ENCODE measurements around the gene FAM81A.

FAM81A gene

DNA sequence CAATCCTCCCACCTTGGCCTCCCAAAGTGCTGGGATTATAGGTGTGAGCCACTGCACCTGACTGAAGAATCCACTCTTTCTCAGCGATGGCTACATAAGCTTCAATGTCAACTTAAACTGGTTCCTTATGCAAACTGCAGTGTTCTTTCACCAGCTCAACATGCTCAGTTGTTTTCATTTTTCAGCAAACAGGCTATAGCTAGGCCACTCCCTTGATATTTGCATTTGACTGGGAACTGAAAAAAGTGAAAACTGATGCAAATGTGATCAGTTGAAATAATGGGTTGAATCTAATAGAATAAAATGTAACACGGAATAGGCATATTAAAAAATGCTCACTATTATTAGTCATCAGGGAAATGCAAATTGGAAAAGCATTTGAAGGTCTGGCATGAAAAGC, 99.4 kb downstream of the FAM81A start:
- Histone ChIP-seq H3K4me3 (ENCODE audit: severe bottlenecking) (no peak overlapping the region), H3K27me3 (ENCODE audit: insufficient read depth, poor library complexity, severe bottlenecking) (peaks cover 2% of the 10 kb centered on the region), H3K27ac (ENCODE audit: poor library complexity, severe bottlenecking) (no peak overlapping the region), H3K36me3 (ENCODE audit: low read depth) (no peaks in the 10 kb centered on the region), H3K9me3 (ENCODE audit: severe bottlenecking) (no peaks in the 10 kb centered on the region), H3K4me1 (ENCODE audit: insufficient read depth, poor library complexity, severe bottlenecking) (peaks cover 3% of the 10 kb centered on the region)
- DNase-seq (ENCODE audit: low spot score) (no peak), ATAC-seq (ENCODE audit: low read depth) (no peak)
- TF ChIP-seq, protein P1, sequence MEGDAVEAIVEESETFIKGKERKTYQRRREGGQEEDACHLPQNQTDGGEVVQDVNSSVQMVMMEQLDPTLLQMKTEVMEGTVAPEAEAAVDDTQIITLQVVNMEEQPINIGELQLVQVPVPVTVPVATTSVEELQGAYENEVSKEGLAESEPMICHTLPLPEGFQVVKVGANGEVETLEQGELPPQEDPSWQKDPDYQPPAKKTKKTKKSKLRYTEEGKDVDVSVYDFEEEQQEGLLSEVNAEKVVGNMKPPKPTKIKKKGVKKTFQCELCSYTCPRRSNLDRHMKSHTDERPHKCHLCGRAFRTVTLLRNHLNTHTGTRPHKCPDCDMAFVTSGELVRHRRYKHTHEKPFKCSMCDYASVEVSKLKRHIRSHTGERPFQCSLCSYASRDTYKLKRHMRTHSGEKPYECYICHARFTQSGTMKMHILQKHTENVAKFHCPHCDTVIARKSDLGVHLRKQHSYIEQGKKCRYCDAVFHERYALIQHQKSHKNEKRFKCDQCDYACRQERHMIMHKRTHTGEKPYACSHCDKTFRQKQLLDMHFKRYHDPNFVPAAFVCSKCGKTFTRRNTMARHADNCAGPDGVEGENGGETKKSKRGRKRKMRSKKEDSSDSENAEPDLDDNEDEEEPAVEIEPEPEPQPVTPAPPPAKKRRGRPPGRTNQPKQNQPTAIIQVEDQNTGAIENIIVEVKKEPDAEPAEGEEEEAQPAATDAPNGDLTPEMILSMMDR (IDR thresholded peaks at IDR 0.05; ENCODE audit: poor library complexity, severe bottlenecking) = no peak

DNA sequence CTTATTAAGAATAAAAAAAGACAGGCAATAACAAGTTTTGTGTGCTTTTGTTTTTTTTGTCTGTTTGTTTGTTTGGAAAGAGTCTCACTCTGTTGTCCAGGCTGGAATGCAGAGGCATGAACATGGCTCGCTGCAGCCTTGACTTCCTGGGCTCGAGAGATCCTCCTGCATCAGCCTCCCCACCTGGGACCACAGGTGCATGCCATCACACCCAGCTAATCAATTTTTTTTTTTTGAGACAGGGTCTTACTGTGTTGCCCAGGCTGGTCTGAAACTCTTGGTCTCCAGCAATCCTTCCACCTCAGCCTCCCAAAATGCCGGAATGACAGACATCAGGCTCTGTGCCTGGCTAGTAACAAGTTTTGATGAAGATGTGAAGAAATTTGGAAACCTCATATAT, 100.5 kb downstream of the FAM81A start:
- no peak for ATAC-seq (ENCODE audit: low read depth)
- Histone ChIP-seq H3K27me3 (ENCODE audit: insufficient read depth, poor library complexity, severe bottlenecking) (peaks cover 2% of the 10 kb centered on the region), H3K36me3 (ENCODE audit: low read depth) (no peaks in the 10 kb centered on the region), H3K4me3 (ENCODE audit: severe bottlenecking) (no peak overlapping the region), H3K4me1 (ENCODE audit: insufficient read depth, poor library complexity, severe bottlenecking) (peaks cover 3% of the 10 kb centered on the region), H3K9me3 (ENCODE audit: severe bottlenecking) (no peaks in the 10 kb centered on the region), H3K27ac (ENCODE audit: poor library complexity, severe bottlenecking) (no peak overlapping the region)
- TF ChIP-seq, protein P1 (IDR thresholded peaks at IDR 0.05; ENCODE audit: poor library complexity, severe bottlenecking) = no peak
- DNase-seq (ENCODE audit: low spot score) = no peak

DNA sequence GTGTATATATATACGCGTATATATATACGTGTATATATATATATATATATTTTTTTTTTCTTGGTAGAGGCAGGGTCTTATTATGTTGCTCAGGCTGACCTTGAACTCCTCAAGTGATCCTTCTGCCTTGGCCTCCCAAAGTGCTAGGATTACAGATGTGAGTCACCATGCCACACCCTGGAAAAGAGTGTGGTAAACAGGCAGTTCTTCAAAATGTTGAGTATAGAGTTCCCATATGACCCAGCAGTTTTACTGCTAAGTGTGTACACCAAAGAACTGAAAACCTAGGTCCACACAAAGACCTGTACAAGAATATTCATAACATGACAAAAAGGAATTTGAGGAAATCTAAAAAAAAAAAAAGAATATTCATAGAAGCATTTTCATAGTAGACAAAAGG, 101.8 kb downstream of the FAM81A start:
- DNase-seq (ENCODE audit: low spot score) = no peak
- Histone ChIP-seq H3K27ac (ENCODE audit: poor library complexity, severe bottlenecking) (no peak overlapping the region), H3K9me3 (ENCODE audit: severe bottlenecking) (no peaks in the 10 kb centered on the region), H3K36me3 (ENCODE audit: low read depth) (no peaks in the 10 kb centered on the region), H3K4me3 (ENCODE audit: severe bottlenecking) (no peak overlapping the region), H3K4me1 (ENCODE audit: insufficient read depth, poor library complexity, severe bottlenecking) (peaks cover 3% of the 10 kb centered on the region), H3K27me3 (ENCODE audit: insufficient read depth, poor library complexity, severe bottlenecking) (peaks cover 2% of the 10 kb centered on the region)
- no peak for ATAC-seq (ENCODE audit: low read depth)
- TF ChIP-seq, protein P1 (IDR thresholded peaks at IDR 0.05; ENCODE audit: poor library complexity, severe bottlenecking) = no peak

DNA sequence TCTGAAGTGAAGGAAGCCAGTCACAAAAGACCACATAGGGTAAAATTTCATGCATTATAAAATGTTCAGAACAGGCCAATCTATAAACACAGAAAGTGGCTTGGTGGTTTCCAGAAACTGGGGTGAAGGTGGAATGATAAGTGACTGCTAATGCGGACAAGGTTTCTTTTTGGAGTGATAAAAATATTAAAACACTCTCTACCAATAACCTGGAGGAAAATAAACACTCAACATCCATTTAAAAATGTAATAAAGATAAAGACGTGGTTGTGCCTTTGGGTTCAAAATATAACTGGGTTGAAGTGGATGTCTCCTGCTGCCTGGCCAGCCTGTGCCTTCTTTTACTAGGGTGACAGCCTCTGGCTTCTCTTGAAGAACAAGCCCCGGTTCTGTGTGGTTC, 102.7 kb downstream of the FAM81A start:
- Histone ChIP-seq H3K36me3 (ENCODE audit: low read depth) (no peaks in the 10 kb centered on the region), H3K27ac (ENCODE audit: poor library complexity, severe bottlenecking) (no peak overlapping the region), H3K4me1 (ENCODE audit: insufficient read depth, poor library complexity, severe bottlenecking) (peaks cover 3% of the 10 kb centered on the region), H3K27me3 (ENCODE audit: insufficient read depth, poor library complexity, severe bottlenecking) (peaks cover 2% of the 10 kb centered on the region), H3K4me3 (ENCODE audit: severe bottlenecking) (no peak overlapping the region), H3K9me3 (ENCODE audit: severe bottlenecking) (no peaks in the 10 kb centered on the region)
- ATAC-seq (ENCODE audit: low read depth) (no peak), DNase-seq (ENCODE audit: low spot score) (no peak)
- TF ChIP-seq, protein P1 (IDR thresholded peaks at IDR 0.05; ENCODE audit: poor library complexity, severe bottlenecking) = no peak

DNA sequence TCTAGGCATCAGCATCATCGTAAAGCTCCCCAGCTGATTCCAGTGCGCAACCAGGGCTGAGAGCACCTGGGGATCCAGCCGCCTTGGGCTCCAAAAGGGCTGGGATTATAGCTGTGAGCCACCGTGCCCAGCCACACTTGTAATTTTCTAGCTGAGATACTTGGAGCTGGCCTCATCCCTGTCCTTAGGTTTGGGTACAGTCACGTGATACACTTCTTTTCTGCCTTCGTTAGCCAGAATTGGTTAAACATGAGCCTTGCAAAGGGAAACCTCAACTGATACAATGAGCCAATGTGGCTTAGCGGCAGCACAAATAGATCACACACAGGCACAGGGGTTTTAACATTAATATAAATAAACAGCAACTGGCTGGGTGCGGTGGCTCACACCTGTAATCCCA, 103.8 kb downstream of the FAM81A start:
- TF ChIP-seq, protein P1 (IDR thresholded peaks at IDR 0.05; ENCODE audit: poor library complexity, severe bottlenecking) = no peak

More for the DNA sequence above, 103.8 kb downstream of the FAM81A start:
- no peaks in the 10 kb centered on the region for H3K9me3 ChIP-seq (ENCODE audit: severe bottlenecking)
- H3K27ac ChIP-seq (ENCODE audit: poor library complexity, severe bottlenecking) = no peak overlapping the region
- H3K4me3 ChIP-seq (ENCODE audit: severe bottlenecking) = no peak overlapping the region
- ATAC-seq (ENCODE audit: low read depth) = no peak
- DNase-seq (ENCODE audit: low spot score) = no peak
- H3K36me3 ChIP-seq (ENCODE audit: low read depth) = no peaks in the 10 kb centered on the region
- peaks cover 3% of the 10 kb centered on the region for H3K4me1 ChIP-seq (ENCODE audit: insufficient read depth, poor library complexity, severe bottlenecking)
- peaks cover 2% of the 10 kb centered on the region for H3K27me3 ChIP-seq (ENCODE audit: insufficient read depth, poor library complexity, severe bottlenecking)
